ENCODE results near the gene EN2. TPM values are rescaled to one million over a fixed set of nuclear protein-coding genes. Genes with fewer than 3 reads are reported as not detected.
A peak's percentile ranks its signal among the peaks of the same experiment; 100 is the strongest.

Gene EN2
- total RNA-seq, 2 donors from 2014 or later, result not detected

- no peak for DNase-seq
- ATAC-seq, result no peak
- intact Hi-C loops (cut with DNase I, micrococcal nuclease), result no loop called here
These were observed 1.2 kb downstream of the EN2 start for GRCh38 chr7:155458878-155459699.

GRCh38 chr7:155459700-155460461, 2.0 kb downstream of the EN2 start:
- ATAC-seq (no peak), DNase-seq (no peak)
- intact Hi-C loops (cut with DNase I, micrococcal nuclease), result loop anchor here in 1 of 2 donors (10.0 kb wide), 1 partner anchor 215 kb away; no protein-coding TSS in a partner anchor

- DNase-seq (no peak), ATAC-seq (no peak)
- intact Hi-C loops (cut with DNase I, micrococcal nuclease), result loop anchor here in 1 of 2 donors (10.0 kb wide), 1 partner anchor 214 kb away; no protein-coding TSS in a partner anchor
These were observed 3.1 kb downstream of the EN2 start for GRCh38 chr7:155460926-155461613.

- no peak for DNase-seq
- intact Hi-C loops (cut with DNase I, micrococcal nuclease), result loop anchor here in 1 of 2 donors (10.0 kb wide), 1 partner anchor 213 kb away; no protein-coding TSS in a partner anchor
- no peak for ATAC-seq
These were observed 3.7 kb downstream of the EN2 start for GRCh38 chr7:155461631-155462030.

GRCh38 chr7:155462163-155462735, 4.3 kb downstream of the EN2 start:
- DNase-seq, result no peak
- ATAC-seq, result no peak
- intact Hi-C loops (cut with DNase I, micrococcal nuclease), result loop anchor here in 1 of 2 donors (10.0 kb wide), 1 partner anchor 213 kb away; no protein-coding TSS in a partner anchor

- DNase-seq (no peak), ATAC-seq (no peak)
These were observed 5.3 kb downstream of the EN2 start for GRCh38 chr7:155463114-155463811.

GRCh38 chr7:155464183-155464582, 6.3 kb downstream of the EN2 start:
- ATAC-seq (peak; percentile 28), DNase-seq (no peak)
- intact Hi-C loops (cut with DNase I, micrococcal nuclease), result loop anchor here in 1 of 2 donors (10.0 kb wide), 1 partner anchor 211 kb away; no protein-coding TSS in a partner anchor

More at GRCh38 chr7:155463114-155463811, 5.3 kb downstream of the EN2 start:
- intact Hi-C loops (cut with DNase I, micrococcal nuclease), result loop anchor here in 1 of 2 donors (10.0 kb wide), 1 partner anchor 212 kb away; no protein-coding TSS in a partner anchor

- intact Hi-C loops (cut with DNase I, micrococcal nuclease), result loop anchor here in 1 of 2 donors (10.0 kb wide), 1 partner anchor 210 kb away; no protein-coding TSS in a partner anchor
- DNase-seq (no peak), ATAC-seq (no peak)
These were observed 7.2 kb downstream of the EN2 start for GRCh38 chr7:155464948-155465739.

- intact Hi-C loops (cut with DNase I, micrococcal nuclease), result loop anchor here in 1 of 2 donors (10.0 kb wide), 1 partner anchor 209 kb away; no protein-coding TSS in a partner anchor
- ATAC-seq (no peak), DNase-seq (no peak)
These were observed 7.8 kb downstream of the EN2 start for GRCh38 chr7:155465761-155466141.

- ATAC-seq (no peak), DNase-seq (no peak)
- intact Hi-C loops (cut with DNase I, micrococcal nuclease), result loop anchor here in 1 of 2 donors (10.0 kb wide), 1 partner anchor 209 kb away; no protein-coding TSS in a partner anchor
These were observed 8.3 kb downstream of the EN2 start for GRCh38 chr7:155466142-155466813.

- intact Hi-C loops (cut with DNase I, micrococcal nuclease), result loop anchor here in 1 of 2 donors (10.0 kb wide), 1 partner anchor 208 kb away; no protein-coding TSS in a partner anchor
- ATAC-seq (peak; percentile 45), DNase-seq (no peak)
These were observed 9.1 kb downstream of the EN2 start for GRCh38 chr7:155466814-155467733.

GRCh38 chr7:155467846-155468784, 10.2 kb downstream of the EN2 start:
- DNase-seq (no peak), ATAC-seq (no peak)
- intact Hi-C loops (cut with DNase I, micrococcal nuclease), result loop anchor here in 1 of 2 donors (10.0 kb wide), 1 partner anchor 207 kb away; no protein-coding TSS in a partner anchor

GRCh38 chr7:155468785-155469148, 10.8 kb downstream of the EN2 start:
- ATAC-seq (no peak), DNase-seq (no peak)
- intact Hi-C loops (cut with DNase I, micrococcal nuclease), result loop anchor here in 1 of 2 donors (10.0 kb wide), 1 partner anchor 206 kb away; no protein-coding TSS in a partner anchor
